ENCODE data around the gene ABHD8.

The ABHD8 gene, protein sequence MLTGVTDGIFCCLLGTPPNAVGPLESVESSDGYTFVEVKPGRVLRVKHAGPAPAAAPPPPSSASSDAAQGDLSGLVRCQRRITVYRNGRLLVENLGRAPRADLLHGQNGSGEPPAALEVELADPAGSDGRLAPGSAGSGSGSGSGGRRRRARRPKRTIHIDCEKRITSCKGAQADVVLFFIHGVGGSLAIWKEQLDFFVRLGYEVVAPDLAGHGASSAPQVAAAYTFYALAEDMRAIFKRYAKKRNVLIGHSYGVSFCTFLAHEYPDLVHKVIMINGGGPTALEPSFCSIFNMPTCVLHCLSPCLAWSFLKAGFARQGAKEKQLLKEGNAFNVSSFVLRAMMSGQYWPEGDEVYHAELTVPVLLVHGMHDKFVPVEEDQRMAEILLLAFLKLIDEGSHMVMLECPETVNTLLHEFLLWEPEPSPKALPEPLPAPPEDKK

DNA sequence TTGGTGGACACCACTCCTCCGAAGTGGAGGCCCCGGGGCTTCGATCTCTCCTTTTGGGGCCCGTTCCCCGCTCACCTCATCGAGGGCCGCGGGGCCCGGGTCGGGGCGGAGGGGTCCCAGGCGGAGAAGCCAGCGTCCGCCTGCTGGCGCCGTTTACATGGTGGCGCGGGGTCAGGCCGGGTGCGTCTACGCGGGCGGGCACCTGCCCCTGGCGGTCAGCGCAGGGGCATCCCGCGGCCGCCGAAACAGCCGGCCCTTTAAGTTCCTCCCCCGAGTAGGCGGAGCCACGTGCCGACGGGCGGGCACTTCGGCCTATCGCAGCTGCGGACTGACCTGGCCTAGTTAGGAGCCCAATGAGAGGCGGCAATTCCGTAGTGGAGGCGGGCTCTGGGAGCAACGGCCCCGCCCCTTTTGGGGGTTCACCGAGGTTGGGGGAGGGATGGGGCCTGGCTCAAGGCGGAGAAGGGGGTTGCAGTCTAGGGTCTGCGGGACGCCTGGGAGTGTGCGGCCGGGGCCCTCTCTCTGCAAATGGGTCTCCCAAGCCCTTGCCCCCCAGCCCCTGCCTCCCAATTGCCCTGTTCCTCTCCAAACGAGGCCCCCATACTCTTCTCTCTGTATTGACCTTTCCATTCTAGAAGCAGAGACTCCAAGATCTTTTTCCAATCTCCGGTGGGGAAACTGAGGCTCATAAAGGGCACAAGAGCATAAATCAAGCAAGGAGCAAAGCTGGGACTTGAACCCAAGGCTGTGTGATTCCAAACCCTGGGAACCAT is at the start of gene ABHD8:
ABHD8 (minus strand) TSS at position 259 of the 773 bp plus-strand sequence. CDS start 1,809 bp downstream, outside the sequence.
- peak; percentile 99 for DNase-seq (ENCODE audit: low spot score)

DNA sequence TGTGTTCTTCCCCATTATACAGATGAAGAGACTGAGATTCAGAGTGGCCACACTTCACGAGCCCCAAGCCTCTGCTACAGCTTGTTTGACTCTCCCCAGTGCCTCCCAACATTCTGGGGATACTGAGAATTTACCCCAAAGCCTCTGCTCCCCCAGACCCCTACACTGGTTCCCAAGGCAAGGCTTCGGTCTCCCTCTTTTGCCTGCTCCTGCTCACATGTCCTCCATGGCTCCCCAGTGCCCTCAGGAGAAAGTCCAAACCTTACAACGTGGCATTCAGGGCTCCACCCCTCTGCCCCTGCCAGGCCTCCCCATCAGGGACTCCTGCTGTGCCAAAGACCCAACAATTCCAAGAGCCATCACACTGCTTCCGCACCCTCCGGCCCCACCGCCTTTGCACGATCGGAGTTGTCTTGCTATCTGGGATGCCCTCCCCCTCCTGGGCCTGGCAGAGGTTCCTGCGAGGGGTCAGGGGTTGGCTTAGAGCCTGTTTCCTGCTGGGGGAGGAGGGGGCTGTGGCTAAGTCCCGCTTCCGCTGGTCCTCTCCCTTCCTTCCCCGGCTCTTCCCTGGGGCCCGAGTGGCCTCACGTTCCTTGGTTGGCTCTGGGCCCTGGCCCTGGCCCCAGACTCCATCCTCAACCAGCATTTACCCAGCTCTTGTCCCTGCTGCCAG is 49.5 kb upstream of the ABHD8 start:
- DNase-seq (ENCODE audit: low spot score), result no peak

DNA sequence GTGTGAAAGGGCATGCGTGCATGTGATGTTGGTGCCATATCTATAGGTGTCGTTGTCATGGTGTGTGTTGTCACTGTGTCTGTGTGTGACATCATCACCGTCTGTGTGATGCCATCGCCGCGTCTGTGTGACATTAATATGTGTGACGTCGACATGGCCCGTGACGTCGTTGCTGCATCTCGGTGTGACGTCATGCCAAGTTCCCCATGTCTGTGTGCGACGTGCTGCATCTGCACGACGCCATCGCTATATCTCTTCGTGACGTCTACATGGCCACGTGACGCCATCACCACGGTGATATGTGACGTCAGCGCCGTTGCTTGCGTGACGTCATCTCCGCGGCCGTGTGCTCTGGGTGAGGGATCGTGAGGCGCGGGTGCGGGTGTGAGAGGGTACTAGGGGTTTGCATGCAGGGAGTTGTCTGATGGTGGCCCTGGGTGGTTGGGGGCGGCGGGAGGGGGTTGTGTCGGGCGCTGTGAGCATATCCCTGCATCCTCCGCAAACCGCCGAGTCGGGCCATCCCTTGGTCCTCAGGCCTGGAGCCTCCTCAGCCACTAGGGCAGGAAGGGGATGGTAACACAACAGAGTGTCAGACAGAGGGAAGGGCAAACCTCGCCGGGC is 48.7 kb upstream of the ABHD8 start:
- no peak for DNase-seq (ENCODE audit: low spot score)

DNA sequence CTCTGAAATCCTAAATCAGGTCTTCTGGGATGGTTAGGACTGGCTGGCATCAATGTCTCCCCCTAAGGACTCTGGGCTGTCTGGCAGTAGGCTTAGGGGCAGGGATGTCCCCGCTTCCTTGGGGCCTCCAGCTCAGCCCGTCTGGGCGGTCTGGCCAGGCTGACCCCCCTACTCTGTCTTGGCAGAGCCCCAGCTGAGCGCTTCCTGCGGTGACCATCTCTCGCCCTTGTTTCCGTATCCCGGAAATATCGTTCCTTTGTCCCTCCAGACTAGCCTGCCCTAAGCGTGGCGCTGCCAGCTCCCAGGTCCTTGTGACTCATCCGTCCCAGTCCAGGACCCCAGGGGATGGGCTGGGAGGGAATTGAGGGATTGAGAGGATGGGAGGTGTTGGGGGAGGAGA is 45.5 kb upstream of the ABHD8 start:
- DNase-seq (ENCODE audit: low spot score), result peak; percentile 69

DNA sequence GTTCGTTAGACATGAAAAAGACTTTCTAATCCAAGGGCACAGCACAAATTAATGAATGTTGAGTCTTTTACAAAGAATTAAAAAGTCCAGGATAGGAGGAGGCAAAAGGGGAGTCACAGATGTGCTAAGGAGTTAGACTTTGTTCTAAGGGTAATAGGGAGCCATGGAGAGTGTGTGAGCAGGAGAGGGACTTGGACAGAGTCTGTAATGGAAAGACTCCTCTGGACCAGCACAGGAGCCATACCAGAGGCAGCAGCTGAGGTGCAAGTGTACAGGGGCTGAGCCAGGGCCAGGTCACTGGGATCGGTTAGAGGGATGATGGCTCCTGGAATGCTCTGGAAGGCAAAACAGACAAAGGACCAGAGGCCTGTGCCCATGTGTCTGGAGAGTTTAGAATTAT is 44.7 kb upstream of the ABHD8 start:
- DNase-seq (ENCODE audit: low spot score), result no peak

DNA sequence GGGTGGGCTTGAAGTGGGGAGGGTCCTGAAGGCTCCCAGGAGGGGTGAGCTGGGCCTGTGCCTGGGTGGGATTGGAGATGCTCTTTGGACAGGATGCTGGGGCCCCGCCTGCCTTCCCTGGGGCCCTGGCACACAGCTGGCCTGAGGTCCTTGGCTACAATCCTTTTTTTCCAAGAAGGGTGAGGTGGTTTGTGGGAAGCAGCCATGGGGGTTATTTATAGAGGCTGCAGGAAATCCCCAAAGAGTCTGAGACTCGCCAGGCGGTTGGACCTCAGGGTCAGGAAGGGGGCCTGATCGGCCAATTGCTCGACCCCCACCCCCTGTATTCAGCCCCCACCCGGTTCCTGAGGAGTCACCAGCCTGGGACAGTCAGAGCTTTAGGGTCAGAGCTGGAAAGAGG is 44.1 kb upstream of the ABHD8 start:
- DNase-seq (ENCODE audit: low spot score), result no peak

DNA sequence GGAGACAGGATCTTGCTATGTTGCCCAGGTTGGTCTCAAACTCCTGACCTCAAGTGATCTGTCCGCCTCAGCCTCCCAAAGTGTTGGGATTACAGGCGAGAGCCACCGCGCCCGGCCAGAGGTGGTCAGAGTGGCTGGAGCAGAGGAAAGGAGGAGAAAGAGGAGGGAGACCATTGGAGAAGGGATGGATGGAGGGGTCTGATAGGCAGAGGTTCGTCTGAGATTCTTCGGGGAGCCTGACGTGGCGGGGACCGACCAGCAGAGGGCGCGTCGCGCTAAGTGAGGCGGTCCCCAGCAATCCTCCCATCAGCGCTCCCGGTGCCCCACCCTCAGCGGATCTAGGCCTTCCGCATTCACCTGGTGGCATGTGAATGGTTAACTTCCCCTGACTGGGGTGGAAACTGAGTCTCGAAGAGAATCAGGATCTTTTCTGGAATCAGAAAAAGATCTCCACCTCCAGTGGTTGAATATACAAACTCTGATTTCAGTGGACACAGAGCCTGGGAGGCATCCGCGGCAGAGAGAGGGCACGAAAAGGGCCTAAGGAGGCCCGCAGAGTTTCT is 43.0 kb upstream of the ABHD8 start:
- DNase-seq (ENCODE audit: low spot score), result peak; percentile 85

DNA sequence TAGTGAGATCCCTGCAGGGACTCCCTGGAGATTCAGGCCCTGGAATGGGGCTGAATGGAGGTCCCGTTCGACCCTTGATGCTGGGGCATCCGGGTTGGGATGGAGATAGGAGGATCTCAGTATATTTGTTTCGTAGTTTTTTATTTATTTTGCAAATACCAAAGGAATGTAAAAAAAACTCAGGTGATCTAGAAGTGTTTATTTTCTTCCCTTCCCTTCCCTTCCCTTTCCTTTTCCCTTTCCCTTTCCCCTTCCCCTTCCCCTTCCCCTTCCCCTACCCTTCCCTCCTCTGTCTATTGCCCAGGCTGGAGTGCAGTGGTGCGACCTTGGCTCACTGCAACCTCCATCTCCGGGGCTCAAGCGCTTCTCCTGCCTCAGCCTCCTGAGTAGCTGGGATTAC is 38.6 kb upstream of the ABHD8 start:
- DNase-seq (ENCODE audit: low spot score), result no peak

DNA sequence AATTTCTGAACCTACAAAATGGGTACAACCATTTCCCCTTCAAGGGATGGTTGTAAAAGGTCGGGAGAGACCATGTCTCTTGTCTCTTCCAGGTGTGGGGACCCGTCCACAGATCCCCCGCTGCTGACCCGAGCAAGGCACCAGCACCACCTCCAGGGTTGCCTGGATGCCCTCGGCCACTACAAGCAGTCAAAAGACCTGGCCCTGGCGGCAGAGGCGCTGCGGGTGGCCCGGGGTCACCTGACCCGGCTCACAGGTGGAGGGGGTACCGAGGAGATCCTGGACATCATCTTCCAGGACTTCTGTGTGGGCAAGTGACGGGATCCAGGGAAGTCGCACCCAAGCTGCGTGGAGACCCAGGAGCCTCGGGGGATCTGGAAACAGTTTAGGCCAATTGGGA is 38.2 kb upstream of the ABHD8 start:
- DNase-seq (ENCODE audit: low spot score), result no peak

DNA sequence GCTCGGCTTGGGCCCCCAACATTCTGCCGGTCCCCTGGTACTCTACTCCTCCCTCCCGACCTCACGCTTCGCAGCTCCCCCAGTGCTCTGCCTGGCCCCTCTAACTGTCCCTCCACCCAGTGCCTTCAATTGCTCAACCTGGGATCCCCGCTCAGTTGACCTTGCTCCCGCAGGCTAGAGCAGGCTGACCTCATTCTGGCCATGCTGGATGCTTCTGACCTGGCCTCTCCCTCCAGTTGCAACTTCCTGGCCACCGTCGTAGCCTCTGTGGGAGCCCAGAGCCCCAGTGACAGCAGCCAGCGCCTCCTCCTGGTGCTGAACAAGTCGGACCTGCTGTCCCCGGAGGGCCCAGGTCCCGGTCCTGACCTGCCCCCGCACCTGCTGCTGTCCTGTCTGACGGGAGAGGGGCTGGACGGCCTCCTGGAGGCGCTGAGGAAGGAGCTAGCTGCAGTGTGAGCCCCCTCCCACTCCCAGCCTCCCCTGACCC is 37.7 kb upstream of the ABHD8 start:
- no peak for DNase-seq (ENCODE audit: low spot score)

DNA sequence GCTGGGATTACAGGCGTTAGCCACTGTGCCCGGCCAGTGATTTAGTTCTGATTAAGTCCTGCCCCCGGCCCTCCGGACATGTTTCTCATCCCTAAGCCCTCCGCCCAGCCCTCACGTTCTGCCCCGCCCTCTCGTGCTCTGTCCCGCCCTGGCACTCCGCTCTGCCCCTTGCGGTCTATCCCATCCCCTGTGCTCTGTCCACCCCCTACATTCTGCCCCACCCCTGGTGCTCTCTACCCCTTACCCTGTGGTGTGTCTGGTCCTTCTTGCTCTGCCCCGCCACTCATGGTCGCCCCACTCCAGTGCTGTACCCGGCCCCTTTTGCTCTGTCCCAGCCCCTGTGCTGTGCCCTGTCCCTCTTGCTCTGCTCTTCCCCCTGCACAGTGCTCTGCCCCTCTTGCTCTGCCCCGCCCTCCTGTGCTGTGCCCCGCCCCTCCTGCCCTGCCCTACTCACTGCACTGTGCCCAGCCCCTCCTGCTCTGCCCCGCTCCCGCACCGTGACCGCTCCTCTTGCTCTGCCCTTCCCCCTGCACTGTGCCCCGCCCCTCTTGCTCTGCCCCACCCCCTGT is 37.2 kb upstream of the ABHD8 start:
- no peak for DNase-seq (ENCODE audit: low spot score)

DNA sequence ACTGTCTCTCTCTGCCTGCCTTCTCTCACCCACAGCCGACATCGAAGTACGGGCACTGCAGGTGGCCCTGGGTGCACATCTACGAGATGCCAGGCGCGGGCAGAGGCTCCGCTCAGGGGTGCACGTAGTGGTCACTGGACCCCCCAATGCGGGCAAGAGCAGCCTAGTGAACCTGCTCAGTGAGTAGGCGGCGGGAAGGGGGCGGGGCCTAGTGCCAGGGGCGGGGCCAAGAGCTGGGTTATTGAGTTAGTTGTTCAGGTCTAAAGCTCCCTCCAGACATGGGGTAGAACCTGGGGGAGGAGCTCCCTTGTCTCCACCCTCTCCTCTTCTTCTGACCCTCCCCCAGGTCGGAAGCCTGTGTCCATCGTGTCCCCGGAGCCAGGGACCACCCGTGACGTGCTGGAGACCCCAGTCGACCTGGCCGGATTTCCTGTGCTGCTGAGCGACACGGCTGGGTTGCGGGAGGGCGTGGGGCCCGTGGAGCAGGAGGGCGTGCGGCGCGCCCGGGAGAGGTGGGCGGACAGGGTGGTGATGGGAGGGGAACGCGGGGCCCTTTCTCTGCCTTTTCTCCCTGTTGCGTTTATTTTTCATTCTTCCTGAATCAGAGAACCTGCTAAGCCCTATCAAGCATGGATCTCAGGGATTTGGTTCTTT is 36.0 kb upstream of the ABHD8 start:
- no peak for DNase-seq (ENCODE audit: low spot score)

DNA sequence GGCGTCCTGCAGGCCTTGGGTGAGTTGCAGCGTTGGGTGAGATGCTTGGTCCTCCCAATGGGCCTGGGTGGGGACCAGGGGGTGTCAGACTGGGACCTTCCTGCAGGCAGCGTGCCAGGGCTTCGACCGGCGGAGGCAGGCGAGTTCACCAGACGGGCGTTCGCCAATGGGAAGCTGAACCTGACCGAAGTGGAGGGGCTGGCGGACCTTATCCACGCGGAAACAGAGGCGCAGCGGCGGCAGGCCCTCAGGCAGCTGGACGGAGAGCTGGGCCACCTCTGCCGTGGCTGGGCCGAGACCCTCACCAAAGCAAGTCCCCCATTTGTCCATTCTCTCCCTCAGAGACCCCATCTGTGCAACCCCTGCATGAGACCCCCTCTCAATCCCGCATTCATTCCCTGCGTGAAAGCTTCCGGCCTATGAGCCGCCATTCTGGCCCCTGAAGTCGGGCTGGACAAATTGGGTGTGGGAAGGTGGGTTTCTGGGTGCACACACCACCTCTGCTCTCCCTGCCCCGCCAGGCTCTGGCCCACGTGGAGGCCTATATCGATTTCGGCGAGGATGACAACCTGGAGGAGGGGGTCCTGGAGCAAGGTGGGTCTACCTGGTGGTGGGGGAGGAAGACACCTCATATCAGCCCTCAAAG is 35.3 kb upstream of the ABHD8 start:
- no peak for DNase-seq (ENCODE audit: low spot score)

DNA sequence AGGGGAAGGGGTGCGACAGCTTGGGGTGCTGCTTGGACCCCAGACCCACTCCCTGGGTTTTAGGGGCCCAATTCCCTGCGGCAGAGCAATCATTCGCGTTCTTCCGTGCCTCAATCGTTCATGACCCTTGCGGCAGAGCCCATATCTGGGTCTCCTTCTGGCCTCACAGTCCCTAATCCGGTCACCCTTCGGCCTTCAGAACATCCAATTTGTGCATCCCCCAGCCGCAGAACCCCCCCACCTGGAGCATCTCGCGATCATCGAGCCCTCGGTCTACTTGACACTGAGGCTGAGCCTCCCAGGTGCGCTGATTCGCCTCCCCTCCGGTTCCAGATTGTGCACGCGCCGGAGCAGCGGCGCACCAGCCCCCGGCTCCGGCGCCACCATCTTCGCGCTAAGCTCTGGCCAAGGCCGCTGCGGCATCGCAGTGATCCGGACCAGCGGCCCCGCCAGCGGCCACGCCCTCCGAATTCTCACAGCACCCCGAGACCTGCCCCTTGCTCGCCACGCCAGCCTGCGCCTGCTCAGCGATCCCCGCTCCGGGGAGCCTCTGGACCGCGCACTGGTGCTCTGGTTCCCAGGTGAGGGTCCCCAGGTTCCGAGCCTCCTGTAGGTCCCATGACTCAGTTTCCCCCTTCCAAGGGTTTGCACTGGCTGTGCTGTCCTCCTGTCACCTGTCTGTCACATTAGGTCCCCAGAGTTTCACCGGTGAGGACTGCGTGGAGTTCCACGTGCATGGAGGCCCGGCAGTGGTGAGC is 34.6 kb upstream of the ABHD8 start:
- DNase-seq (ENCODE audit: low spot score), result no peak

DNA sequence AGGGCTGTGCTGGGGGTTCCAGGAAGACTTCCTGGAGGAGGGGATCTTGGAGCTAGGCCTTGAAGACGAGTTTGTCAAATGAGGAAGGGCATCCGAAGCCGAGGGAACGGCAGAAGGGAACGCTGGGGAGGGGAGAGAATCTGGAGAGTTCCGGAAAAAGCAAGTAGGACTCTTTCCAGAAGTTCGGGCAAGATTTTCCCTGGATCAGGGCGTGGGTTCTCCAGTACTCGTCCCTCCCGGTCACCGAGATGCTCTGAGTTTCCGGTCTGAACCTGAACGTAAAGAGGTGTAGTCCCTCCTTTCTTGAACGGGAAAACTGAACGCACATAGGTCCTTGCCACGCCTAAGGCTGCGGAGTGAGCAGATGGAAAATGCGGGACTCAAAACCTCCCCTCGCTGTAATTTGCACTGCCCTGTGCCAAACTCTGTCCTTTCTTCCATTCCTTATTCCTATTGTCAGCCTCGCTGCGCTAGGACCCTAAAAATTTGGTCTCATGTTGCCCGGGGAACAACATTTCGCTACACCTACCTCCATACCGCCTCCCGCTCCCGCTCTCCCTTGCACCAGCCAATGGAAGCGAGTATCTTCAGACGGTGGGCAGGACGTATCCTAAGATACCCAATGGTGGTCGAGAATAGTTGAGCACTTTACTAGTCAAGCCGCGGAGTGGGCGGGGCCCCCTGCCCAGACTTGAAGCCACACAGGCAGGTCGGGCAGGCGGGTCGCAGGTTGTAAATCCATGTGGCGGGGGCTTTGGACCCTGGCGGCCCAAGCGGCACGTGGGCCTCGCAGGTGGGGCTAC is 33.8 kb upstream of the ABHD8 start, which contains the start of gene GTPBP3:
GTPBP3 (plus strand) TSS at position 682 of the 803 bp plus-strand sequence; CDS start at position 741, 59 bp downstream.
- peak; percentile 99 for DNase-seq (ENCODE audit: low spot score)

DNA sequence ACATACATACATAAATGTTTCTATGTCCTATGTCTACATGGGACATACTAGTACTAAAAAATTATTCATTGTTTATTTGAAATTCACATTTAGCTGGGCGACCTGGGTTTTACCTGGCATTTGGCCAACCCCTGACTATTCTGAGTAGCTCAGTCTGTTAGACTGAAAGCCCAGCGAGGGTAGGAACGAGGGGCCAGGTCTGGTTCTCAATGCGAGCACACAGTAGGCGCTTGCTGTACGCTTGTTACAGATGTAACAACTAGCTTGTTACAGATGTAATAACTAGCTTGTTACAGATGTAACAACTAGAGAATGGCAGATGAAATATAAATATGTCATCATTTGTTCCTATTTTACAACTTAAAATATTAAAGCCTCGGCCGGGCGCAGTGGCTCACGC is 32.4 kb upstream of the ABHD8 start:
- no peak for DNase-seq (ENCODE audit: low spot score)

DNA sequence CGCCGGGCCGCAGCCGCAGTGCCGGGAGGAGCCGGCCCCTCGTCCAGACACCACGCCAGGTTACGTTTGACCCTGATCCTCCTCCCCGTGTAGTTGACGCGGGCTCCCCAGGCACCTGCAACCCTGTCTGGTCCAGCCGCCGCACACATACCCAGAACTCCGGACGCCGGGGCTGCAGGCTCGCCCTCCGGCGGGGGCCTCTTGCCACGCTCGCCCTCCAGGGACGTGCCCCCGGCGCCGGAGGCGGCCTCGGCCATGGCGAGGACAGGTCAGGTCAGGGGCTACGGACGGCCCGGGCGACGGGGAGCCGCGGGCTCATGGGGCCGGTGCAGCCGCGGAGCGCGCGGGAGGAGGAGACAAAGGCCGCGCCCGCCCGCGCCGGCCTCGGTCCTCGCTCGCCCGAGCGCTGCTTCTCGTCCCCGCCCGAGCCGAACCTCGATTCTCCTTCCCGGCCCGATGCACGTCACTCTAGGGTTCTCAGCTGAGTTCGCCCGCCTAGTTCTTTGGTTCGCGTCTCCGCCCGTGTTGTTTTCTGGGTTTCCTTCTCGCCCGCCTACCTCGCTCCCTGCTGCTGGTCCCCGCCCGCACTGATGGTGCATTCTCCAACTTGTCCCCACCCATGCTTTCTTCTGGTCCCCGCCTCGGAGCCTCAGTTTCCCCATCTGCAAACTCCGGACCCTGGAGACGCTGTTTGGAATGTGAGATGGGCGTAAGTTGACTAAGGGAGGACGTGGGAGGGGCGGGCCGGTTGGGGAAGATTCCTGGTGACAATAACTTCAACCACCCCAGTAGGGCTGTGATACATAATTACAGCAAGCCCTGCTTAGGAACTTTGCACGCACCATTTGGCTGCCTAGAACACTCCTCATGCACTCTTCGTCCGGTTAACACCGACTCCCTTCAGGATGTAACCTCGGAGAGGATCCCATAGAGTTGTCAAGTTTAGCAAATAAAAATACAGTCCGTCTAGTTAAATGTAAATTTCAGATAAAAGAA is 31.5 kb upstream of the ABHD8 start, which contains the start of gene ANO8:
ANO8 (minus strand) TSS at position 442 of the 996 bp plus-strand sequence; CDS start at position 257, 185 bp downstream.
- DNase-seq (ENCODE audit: low spot score), result peak; percentile 97

Data from hepatic stellate cell (primary cell).